ENCODE data around the gene WEE1.

GRCh38 chr11:9616858-9617257, 43.4 kb downstream of the WEE1 start:
- TF ChIP-seq CTCF (IDR thresholded peaks at IDR 0.05; ENCODE audit: insufficient read depth, low read length) (no peak), POLR2AphosphoS5 (IDR thresholded peaks at IDR 0.05; ENCODE audit: low read depth) (no peak)
